Hypothalamus (tissue), 51 donors: ENCODE measurements around the gene NKAIN4.
A peak's percentile ranks its signal among the peaks of the same experiment; 100 is the strongest.
"Not testable (repeated sequence)": the region's sequence is repeated elsewhere in the genome, so short reads cannot be mapped to it uniquely, and the experiment has no call there.

ENCODE experiments used
- DNase-seq, 51 donors: peaks; one replicate each; lab custom pipeline; 2025; lab: John Stamatoyannopoulos, UW

NKAIN4 gene

GRCh38 chr20:63223121-63223825 lies 31.0 kb downstream of the NKAIN4 start:
- peak in 9 of 51 donors; percentile 13 to 50 (median 29) for DNase-seq

- DNase-seq: no peak
These were observed 31.7 kb downstream of the NKAIN4 start for GRCh38 chr20:63222541-63222940.

- DNase-seq: not testable (repeated sequence)
These were observed 32.7 kb downstream of the NKAIN4 start for GRCh38 chr20:63221400-63222053.

GRCh38 chr20:63220696-63221399 lies 33.4 kb downstream of the NKAIN4 start:
- DNase-seq: no peak

GRCh38 chr20:63219866-63220521 lies 34.3 kb downstream of the NKAIN4 start:
- no peak for DNase-seq

GRCh38 chr20:63219447-63219821 lies 34.8 kb downstream of the NKAIN4 start:
- DNase-seq: no peak

- no peak for DNase-seq
These were observed 35.4 kb downstream of the NKAIN4 start for GRCh38 chr20:63218701-63219446.

- DNase-seq: no peak
These were observed 36.6 kb downstream of the NKAIN4 start for GRCh38 chr20:63217706-63218105.

GRCh38 chr20:63216849-63217471 lies 37.3 kb downstream of the NKAIN4 start:
- DNase-seq: no peak

- peak; percentile 72 to 97 (median 91) for DNase-seq
These were observed 38.0 kb downstream of the NKAIN4 start, which contains the start of gene YTHDF1 for GRCh38 chr20:63216041-63216848. YTHDF1 (minus strand) TSS chr20:63216131; CDS start chr20:63215892, 239 bp downstream.

GRCh38 chr20:63215101-63216040 lies 38.9 kb downstream of the NKAIN4 start:
- peak in 1 of 51 donors; percentile 54 for DNase-seq

GRCh38 chr20:63214514-63214913 lies 39.7 kb downstream of the NKAIN4 start:
- no peak for DNase-seq

- DNase-seq: no peak
These were observed 41.5 kb downstream of the NKAIN4 start for GRCh38 chr20:63212792-63213191.

- no peak for DNase-seq
These were observed 41.9 kb downstream of the NKAIN4 start for GRCh38 chr20:63212393-63212730.

- DNase-seq: peak in 2 of 51 donors; percentile 4 to 20
These were observed 44.2 kb downstream of the NKAIN4 start for GRCh38 chr20:63210011-63210605.

- peak in 7 of 51 donors; percentile 16 to 49 (median 26) for DNase-seq
These were observed 45.8 kb downstream of the NKAIN4 start for GRCh38 chr20:63208346-63208909.

- DNase-seq: peak in 28 of 51 donors; percentile 8 to 73 (median 40)
These were observed 47.4 kb downstream of the NKAIN4 start for GRCh38 chr20:63206878-63207277.
